Lower leg skin (tissue), 4 donors: ENCODE data around the gene NGEF. TPM values are rescaled to one million over a fixed set of nuclear protein-coding genes. Genes with fewer than 3 reads are reported as not detected.

ENCODE experiments used
- DNase-seq, 2 donors: peaks; one replicate each; pipeline ENCODE4 v3.0.0-alpha.2; 2019; ENCODE audit warnings: low spot score in 2 of 2
- H3K4me3 ChIP-seq: fragments of 200-600 bp; sonication (generic); 2 replicates; pipeline ENCODE4 v1.5.1; 2017; ENCODE audit warnings: mild to moderate bottlenecking, low read depth; ENCODE audit not compliant: poor library complexity, severe bottlenecking
- POLR2A ChIP-seq, 2 donors: fragments of 450-650 bp; IDR thresholded peaks; one replicate each; pipeline ENCODE4 v1.6.1; 2016 to 2017; ENCODE audit warnings: antibody characterized with exemption in 2 of 2, mild to moderate bottlenecking in 1 of 2, moderate library complexity in 1 of 2
- WGBS, 2 donors: methylation state at CpG; one replicate each; pipeline ENCODE4 v1.1.5; 2018; 5-methylcytosine and 5-hydroxymethylcytosine counted together
- intact Hi-C: fragments of 100-400 bp; cut with DNase I; formaldehyde crosslinking; loops from one replicate; pipeline ENCODE4 v1.15.0; 2023; ENCODE audit warnings: low total_unique reads
- total RNA-seq, 4 donors: library from RNA; depleted of rRNA; stranded (reverse); fragments of >200 nt; gene quantifications; one replicate each; pipeline ENCODE4 v1.1.0, GENCODE V29; 2016
- TF ChIP-seq, protein P1 (sequence below), 3 donors: fragments of 450-650 bp; IDR thresholded peaks; one replicate each; pipeline ENCODE4 v1.5.1; 2016; ENCODE audit warnings: antibody characterized with exemption in 3 of 3, mild to moderate bottlenecking in 3 of 3, moderate library complexity in 2 of 3

The NGEF gene
- total RNA-seq, 4 donors from 2014 or later = 15.7 to 30.3 (median 17.9) TPM

DNA sequence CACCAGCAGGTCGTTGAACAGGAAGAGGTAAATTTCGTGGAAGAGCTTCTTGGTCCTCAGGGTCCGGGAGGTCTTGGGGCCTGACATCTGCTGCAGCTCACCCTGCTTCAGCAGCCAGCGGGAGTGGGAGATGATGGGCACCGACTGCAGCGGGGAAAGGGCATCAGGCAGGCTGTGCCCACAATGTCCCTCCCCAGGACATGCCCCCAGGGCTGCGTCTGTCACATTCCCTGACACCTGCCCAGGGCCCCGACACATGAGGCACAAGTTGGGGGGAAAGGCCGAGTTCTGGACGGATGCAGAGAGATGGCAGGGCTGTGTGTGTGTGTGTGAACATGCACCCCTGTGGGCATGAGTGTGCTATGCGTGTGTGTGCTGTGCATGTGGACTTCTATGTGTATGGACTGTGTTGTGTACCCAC is 129.0 kb downstream of the NGEF start:
- WGBS, 2 donors = 83 to 84% methylated on average over 11 of the region's 11 CpGs
- intact Hi-C loops = no loop called here
- DNase-seq = peak in 1 of 2 donors; percentile 73

DNA sequence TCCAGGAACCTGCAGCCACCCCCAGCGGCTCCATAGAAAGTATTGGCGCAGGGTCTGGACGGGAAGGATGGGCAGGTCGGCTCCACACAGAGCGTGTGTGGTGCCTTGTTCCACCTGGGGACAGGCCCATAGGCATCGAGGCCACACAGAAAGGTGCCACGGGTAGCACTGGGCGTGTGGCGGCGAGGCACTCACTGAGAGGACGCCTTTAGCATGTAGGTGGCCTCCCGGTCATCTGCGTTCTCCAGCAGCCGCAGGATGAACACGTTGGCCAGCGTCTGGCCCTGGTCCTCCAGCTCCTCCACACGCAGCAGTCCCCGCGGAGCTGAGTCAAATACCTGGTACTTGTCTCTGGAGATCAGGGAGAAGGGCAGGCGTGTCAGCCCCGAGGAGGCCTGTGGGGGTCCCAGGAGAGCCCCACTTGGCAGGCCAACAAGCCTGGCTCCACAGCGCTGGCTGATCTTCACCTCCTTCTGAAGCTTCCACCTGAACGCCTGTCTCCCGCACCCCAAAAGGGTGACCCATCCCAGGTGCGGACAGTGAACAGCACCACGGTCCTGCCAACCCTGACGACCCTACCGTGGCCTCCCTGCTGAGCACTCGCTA is 129.8 kb downstream of the NGEF start:
- TF ChIP-seq, protein P1, sequence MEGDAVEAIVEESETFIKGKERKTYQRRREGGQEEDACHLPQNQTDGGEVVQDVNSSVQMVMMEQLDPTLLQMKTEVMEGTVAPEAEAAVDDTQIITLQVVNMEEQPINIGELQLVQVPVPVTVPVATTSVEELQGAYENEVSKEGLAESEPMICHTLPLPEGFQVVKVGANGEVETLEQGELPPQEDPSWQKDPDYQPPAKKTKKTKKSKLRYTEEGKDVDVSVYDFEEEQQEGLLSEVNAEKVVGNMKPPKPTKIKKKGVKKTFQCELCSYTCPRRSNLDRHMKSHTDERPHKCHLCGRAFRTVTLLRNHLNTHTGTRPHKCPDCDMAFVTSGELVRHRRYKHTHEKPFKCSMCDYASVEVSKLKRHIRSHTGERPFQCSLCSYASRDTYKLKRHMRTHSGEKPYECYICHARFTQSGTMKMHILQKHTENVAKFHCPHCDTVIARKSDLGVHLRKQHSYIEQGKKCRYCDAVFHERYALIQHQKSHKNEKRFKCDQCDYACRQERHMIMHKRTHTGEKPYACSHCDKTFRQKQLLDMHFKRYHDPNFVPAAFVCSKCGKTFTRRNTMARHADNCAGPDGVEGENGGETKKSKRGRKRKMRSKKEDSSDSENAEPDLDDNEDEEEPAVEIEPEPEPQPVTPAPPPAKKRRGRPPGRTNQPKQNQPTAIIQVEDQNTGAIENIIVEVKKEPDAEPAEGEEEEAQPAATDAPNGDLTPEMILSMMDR (IDR thresholded peaks at IDR 0.05) = no peak
- TF ChIP-seq POLR2A (IDR thresholded peaks at IDR 0.05) = no peak
- intact Hi-C loops = no loop called here
- H3K4me3 ChIP-seq = no peak overlapping the region
- peak in 1 of 2 donors; percentile 84 for DNase-seq
- 93 to 94% methylated on average over 26 to 29 of the region's 29 CpGs for WGBS, 2 donors

More for the DNA sequence above, 129.0 kb downstream of the NGEF start:
- TF ChIP-seq, protein P1 (IDR thresholded peaks at IDR 0.05) = no peak
- TF ChIP-seq POLR2A (IDR thresholded peaks at IDR 0.05) = no peak
- no peak overlapping the region for H3K4me3 ChIP-seq

DNA sequence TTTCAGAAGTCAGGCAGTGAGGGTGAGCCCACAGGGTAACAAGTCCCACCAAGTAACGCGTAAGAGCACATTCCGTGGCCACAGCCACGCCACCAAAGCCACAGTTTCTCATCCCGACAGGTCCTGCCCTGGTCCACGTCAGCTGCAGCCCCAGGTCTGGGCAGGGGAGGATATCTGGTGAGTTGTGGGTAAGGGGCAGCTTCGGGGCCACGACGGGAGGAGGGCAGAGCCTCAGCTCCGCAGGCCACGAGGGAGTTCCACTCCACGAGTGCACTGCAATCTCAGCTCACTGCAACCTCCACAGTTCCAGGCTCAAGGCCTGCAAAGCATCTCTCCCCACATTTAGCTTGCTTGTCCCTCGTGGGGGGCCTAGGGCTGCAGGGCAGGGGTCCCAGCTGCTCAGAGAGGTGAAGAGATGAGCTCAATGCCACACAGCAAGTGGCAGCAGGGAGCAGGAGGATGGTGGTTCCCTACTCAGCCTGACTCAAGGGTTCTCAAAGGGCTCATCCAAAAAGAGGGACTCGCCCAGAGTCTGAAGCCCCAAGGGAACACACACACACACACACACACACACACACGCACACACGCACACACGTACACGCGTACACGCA is 130.4 kb downstream of the NGEF start:
- H3K4me3 ChIP-seq = no peak overlapping the region
- intact Hi-C loops = no loop called here
- 92% methylated on average over 20 of the region's 20 CpGs for WGBS, 2 donors
- TF ChIP-seq, protein P1 (IDR thresholded peaks at IDR 0.05) = no peak
- no peak for TF ChIP-seq POLR2A (IDR thresholded peaks at IDR 0.05)
- DNase-seq = peak in 1 of 2 donors; percentile 78

DNA sequence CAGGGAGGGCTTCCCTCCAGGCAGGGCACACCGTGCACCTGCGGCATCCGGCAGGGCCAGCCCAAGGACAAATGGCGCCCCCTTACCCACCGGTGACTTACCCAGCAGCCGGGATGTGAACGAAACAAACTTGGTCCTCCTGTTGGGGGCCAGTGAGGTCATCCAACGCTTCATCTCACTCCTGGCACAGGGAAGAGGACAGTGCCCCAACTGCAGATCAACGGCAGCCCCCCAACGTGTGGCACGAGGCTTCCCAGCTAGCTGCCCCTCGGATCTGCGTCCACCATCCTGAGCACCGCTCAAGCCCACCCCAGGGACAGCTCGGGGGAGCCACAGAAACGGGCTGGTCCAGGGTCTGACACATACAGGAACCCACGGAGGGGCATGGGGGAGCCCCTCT is 131.0 kb downstream of the NGEF start:
- DNase-seq = peak in 1 of 2 donors; percentile 63
- WGBS, 2 donors = 91 to 96% methylated on average over 17 of the region's 17 CpGs
- TF ChIP-seq, protein P1 (IDR thresholded peaks at IDR 0.05) = no peak
- intact Hi-C loops = no loop called here
- no peak overlapping the region for H3K4me3 ChIP-seq

DNA sequence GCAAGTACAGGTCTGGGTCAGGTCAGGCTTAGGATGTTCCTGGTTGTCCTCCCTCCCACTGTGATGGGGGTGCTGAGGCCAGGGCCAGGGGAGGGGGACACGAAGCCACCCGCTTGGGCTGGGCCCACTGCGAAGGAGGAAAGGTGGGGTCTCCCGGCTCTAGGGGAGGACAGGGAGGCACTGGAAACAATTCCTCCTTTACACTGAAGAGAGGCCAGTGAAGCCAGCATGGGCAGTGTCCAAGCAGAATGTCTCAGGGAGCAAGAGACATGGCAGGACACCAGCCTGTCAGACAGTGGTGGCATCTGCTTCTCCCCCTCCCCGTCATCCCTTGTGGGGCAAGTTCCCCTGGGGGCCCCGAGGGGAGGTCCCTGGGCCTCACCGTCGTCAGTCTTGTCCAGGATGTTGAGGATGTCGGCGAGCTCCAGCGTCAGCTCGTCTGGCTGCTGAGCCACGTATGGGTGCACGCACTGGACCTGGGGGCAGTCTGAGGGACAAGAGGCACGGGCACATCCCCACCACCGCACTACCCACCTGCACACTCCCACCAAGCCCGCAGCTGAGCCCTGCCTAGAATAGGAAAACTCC is 132.2 kb downstream of the NGEF start:
- peak in 1 of 2 donors; percentile 80 for DNase-seq
- intact Hi-C loops = no loop called here
- no peak overlapping the region for H3K4me3 ChIP-seq
- no peak for TF ChIP-seq POLR2A (IDR thresholded peaks at IDR 0.05)
- TF ChIP-seq, protein P1 (IDR thresholded peaks at IDR 0.05) = no peak
- 79 to 83% methylated on average over 17 of the region's 17 CpGs for WGBS, 2 donors
